ENCODE measurements around the gene TESK2.
"Not testable (repeated sequence)": the region's sequence is repeated elsewhere in the genome, so short reads cannot be mapped to it uniquely, and the experiment has no call there.

The TESK2 gene, protein sequence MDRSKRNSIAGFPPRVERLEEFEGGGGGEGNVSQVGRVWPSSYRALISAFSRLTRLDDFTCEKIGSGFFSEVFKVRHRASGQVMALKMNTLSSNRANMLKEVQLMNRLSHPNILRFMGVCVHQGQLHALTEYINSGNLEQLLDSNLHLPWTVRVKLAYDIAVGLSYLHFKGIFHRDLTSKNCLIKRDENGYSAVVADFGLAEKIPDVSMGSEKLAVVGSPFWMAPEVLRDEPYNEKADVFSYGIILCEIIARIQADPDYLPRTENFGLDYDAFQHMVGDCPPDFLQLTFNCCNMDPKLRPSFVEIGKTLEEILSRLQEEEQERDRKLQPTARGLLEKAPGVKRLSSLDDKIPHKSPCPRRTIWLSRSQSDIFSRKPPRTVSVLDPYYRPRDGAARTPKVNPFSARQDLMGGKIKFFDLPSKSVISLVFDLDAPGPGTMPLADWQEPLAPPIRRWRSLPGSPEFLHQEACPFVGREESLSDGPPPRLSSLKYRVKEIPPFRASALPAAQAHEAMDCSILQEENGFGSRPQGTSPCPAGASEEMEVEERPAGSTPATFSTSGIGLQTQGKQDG

DNA sequence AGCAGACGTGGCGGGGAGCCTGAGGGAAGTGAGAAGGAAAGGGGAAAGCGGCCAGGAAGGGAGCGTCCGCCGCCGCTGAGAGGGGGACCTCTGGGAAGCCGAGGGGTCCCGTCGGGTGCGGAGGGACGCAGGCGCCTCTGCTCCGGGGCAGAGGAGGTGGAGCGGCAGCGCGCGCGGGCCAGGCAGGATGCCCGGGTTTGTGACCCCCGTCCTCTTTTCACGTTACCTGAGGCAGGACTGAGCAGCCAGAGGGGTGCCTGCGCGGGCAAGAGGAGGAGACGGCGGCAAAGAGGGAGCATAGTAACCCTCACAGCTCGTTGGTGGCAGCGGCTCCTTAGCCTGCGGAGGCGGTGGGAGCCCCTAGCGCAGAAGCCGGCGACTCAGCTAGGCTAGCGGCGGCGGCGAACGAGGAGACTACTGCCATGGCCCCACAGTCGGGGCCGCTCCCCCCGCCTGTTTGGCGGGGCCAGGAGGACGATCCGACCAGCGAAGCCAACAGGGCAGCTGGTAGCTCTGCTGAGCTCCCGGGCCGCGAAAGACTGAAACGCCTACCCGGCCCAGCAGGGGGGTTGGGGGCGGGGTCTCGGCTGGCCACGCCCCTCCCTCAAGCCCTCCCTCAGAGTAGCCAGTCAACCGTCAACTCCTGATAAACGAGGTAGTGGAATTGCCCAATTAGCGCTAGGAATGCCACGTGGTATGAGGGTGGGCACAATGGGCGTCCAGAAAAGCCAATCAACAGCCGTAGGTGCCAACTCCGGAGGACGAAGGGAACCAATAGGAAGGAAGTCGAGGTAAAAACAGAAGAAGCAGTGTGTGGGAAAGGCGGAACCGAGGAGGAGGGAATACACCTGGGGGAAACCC lies at the start of gene TESK2:
Gene TESK2, minus strand, starts transcription at position 538 of the 861 bp plus-strand sequence. CDS start 33,378 bp downstream, outside the sequence.
- H3K9ac ChIP-seq (ENCODE audit: low read depth, low read length): peak within 1 kb of the TSS; percentile 47
- peak within 1 kb of the TSS; percentile 61 for H3K4me3 ChIP-seq (ENCODE audit: low read depth, low read length)
- H3K9me3 ChIP-seq (ENCODE audit: control insufficient read depth, insufficient read depth, low read length): no peaks in the 10 kb centered on the region
- peaks cover 4% of the 10 kb centered on the region for H3K4me1 ChIP-seq (ENCODE audit: control insufficient read depth, insufficient read depth, low read length)
- H3K36me3 ChIP-seq (ENCODE audit: control insufficient read depth, insufficient read depth, low read length): no peaks in the 10 kb centered on the region
- peaks cover 3% of the 10 kb centered on the region for H3K27me3 ChIP-seq (ENCODE audit: control insufficient read depth, insufficient read depth, low read length)

DNA sequence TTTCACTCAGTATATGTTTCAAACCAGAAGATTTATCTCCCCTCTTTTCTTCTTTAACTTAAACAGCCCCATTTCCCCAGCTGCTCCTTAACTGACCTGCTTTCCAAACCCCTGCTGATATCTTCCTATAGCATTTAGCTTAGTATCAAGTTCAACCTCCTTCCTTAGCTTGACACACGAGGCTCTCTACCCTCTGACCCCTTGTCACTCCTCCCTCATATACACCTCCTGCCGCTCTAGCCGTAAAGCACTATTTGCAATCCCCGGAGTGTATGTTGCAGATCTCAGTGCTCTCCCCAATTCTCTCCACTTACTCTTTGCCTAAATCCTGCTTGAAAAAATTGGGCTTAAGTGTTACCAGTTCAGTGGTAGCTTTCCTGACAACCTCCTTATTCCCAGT lies 45.9 kb upstream of the TESK2 start:
- H3K27me3 ChIP-seq (ENCODE audit: control insufficient read depth, insufficient read depth, low read length): no peaks in the 10 kb centered on the region
- no peaks in the 10 kb centered on the region for H3K36me3 ChIP-seq (ENCODE audit: control insufficient read depth, insufficient read depth, low read length)
- no peak overlapping the region for H3K4me3 ChIP-seq (ENCODE audit: low read depth, low read length)
- H3K4me1 ChIP-seq (ENCODE audit: control insufficient read depth, insufficient read depth, low read length): no peaks in the 10 kb centered on the region
- H3K9ac ChIP-seq (ENCODE audit: low read depth, low read length): no peak overlapping the region
- H3K9me3 ChIP-seq (ENCODE audit: control insufficient read depth, insufficient read depth, low read length): no peaks in the 10 kb centered on the region

DNA sequence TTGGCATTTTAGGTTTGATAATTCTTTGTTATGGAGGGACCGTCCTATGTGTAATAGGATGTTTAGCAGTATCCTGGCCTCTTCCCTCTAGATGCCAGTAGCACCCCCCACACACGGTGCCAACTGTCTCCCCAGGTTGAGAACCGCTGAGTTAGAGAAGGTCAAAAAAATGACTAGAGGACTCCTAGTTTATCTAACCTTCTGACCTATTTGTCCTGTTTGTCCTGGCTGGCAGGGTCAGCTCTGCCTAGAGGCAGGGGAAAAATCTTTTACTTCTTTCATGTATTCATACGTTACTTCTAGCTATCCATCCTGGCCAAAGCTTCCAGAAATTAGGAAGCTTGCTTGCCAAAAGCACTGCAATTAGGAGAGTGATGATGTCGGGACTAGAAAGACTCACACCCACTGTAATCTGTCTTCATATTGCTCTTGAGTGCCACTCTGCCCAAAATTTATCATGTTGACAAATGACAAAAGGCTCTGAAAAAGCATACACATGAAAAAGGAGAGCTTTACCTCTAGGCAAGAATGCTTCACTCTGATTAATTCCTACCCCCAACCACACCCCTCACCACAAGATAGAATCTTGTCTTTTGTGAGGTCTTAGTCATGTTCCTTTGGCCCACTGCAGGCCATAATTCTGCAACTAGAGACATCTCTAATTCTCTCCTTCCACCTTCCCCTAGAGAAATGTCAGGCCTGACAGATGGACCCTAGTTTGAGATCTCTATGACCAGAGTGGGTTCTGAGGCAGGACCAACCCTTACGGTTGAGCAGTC lies 45.2 kb upstream of the TESK2 start:
- no peaks in the 10 kb centered on the region for H3K36me3 ChIP-seq (ENCODE audit: control insufficient read depth, insufficient read depth, low read length)
- H3K9ac ChIP-seq (ENCODE audit: low read depth, low read length): no peak overlapping the region
- H3K9me3 ChIP-seq (ENCODE audit: control insufficient read depth, insufficient read depth, low read length): no peaks in the 10 kb centered on the region
- H3K4me3 ChIP-seq (ENCODE audit: low read depth, low read length): no peak overlapping the region
- no peaks in the 10 kb centered on the region for H3K4me1 ChIP-seq (ENCODE audit: control insufficient read depth, insufficient read depth, low read length)
- H3K27me3 ChIP-seq (ENCODE audit: control insufficient read depth, insufficient read depth, low read length): no peaks in the 10 kb centered on the region

DNA sequence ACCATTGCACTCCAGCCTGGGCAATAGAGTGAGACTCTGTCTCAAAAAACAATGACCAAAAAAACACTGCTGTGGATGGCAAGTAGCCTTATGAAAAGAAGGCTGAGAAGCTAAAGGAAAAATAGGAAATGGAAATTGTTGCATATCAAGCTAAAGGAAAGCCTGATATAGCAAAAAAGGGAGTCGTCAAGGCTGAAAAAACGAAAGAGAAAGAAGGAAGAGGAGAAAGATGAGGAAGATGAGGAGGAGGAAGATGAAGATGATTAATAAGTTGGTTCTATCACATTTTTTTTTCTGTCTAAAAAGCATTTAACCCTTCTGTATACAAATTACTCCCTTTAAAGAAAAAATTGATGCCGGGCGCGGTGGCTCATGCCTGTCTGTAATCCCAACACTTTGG lies 40.9 kb upstream of the TESK2 start:
- peaks cover 5% of the 10 kb centered on the region for H3K4me1 ChIP-seq (ENCODE audit: control insufficient read depth, insufficient read depth, low read length)

DNA sequence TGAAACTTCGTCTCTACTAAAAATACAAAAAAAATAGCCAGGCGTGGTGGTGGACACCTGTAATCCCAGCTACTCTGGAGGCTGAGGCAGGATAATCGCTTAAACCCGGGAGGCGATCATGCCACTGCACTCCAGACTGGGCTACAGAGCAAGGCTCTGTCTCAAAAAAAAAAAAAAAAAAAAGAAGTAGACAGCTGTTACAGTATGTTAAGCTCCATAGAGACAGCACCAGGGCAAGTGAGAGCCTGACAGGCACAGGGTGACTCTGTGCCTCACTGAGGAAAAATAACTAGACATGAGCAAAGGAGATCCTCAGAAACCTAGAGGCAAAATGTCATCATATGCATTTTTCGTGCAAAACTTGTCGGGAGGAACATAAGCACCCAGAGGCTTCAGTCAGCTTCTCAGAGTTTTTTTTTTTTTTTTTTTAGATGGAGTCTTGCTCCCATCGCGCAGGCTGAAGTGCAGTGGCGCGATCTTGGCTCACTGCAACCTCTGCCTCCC lies 39.7 kb upstream of the TESK2 start:
- Histone ChIP-seq H3K9ac (ENCODE audit: low read depth, low read length) (no peak overlapping the region), H3K36me3 (ENCODE audit: control insufficient read depth, insufficient read depth, low read length) (no peaks in the 10 kb centered on the region), H3K4me3 (ENCODE audit: low read depth, low read length) (no peak overlapping the region), H3K4me1 (ENCODE audit: control insufficient read depth, insufficient read depth, low read length) (peaks cover 5% of the 10 kb centered on the region), H3K9me3 (ENCODE audit: control insufficient read depth, insufficient read depth, low read length) (no peaks in the 10 kb centered on the region), H3K27me3 (ENCODE audit: control insufficient read depth, insufficient read depth, low read length) (no peaks in the 10 kb centered on the region)

More for the DNA sequence above, 40.9 kb upstream of the TESK2 start:
- no peaks in the 10 kb centered on the region for H3K9me3 ChIP-seq (ENCODE audit: control insufficient read depth, insufficient read depth, low read length)
- H3K36me3 ChIP-seq (ENCODE audit: control insufficient read depth, insufficient read depth, low read length): no peaks in the 10 kb centered on the region
- no peak overlapping the region for H3K9ac ChIP-seq (ENCODE audit: low read depth, low read length)
- H3K27me3 ChIP-seq (ENCODE audit: control insufficient read depth, insufficient read depth, low read length): no peaks in the 10 kb centered on the region
- no peak overlapping the region for H3K4me3 ChIP-seq (ENCODE audit: low read depth, low read length)

DNA sequence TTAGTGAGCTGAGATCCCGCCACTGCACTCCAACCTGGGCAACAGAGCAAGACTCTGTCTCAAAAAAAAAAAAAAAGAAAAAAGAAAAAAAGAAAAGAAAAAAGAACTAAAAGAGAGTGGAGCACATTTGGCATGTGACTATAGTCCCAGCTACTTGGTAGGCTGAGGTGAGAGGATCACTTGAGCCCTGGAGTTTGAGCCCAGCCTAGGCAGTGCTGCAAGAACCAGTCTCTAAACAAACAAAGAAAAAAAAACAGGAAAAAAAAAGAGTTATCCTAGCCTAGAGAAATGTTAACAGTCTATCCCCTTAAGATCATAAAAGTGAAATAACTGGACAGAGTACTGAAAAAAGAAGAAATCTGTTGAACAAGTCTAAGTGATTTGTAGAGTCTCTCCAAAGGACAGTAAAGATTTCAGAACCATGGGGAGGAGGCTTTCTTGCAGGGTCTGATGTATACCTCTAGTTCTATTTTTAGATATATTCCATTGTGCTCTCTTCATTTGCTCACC lies 35.2 kb upstream of the TESK2 start:
- peaks cover 2% of the 10 kb centered on the region for H3K36me3 ChIP-seq (ENCODE audit: control insufficient read depth, insufficient read depth, low read length)
- no peaks in the 10 kb centered on the region for H3K9me3 ChIP-seq (ENCODE audit: control insufficient read depth, insufficient read depth, low read length)
- H3K4me3 ChIP-seq (ENCODE audit: low read depth, low read length): no peak overlapping the region
- H3K9ac ChIP-seq (ENCODE audit: low read depth, low read length): no peak overlapping the region
- H3K4me1 ChIP-seq (ENCODE audit: control insufficient read depth, insufficient read depth, low read length): peaks cover 17% of the 10 kb centered on the region
- H3K27me3 ChIP-seq (ENCODE audit: control insufficient read depth, insufficient read depth, low read length): no peaks in the 10 kb centered on the region

DNA sequence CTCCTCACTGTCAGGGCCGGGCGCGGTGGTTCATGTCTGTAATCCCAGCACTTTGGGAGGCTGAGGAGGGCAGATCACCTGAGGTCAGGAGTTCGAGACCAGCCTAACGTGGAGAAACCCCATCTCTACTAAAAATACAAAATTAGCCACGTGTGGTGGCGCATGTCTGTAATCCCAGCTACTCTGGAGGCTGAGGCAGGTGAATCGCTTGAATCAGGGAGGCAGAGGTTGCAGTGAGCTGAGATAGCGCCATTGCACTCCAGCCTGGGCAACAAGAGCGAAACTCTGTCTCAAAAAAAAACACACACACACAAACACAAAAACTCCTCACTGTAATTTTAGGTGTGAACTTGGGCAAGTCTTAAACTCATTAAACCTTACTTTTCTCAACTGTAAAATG lies 33.0 kb upstream of the TESK2 start:
- H3K27me3 ChIP-seq (ENCODE audit: control insufficient read depth, insufficient read depth, low read length); H3K9ac ChIP-seq (ENCODE audit: low read depth, low read length); H3K36me3 ChIP-seq (ENCODE audit: control insufficient read depth, insufficient read depth, low read length); H3K4me3 ChIP-seq (ENCODE audit: low read depth, low read length); H3K9me3 ChIP-seq (ENCODE audit: control insufficient read depth, insufficient read depth, low read length): not testable (repeated sequence)
- H3K4me1 ChIP-seq (ENCODE audit: control insufficient read depth, insufficient read depth, low read length): peaks cover 17% of the 10 kb centered on the region

DNA sequence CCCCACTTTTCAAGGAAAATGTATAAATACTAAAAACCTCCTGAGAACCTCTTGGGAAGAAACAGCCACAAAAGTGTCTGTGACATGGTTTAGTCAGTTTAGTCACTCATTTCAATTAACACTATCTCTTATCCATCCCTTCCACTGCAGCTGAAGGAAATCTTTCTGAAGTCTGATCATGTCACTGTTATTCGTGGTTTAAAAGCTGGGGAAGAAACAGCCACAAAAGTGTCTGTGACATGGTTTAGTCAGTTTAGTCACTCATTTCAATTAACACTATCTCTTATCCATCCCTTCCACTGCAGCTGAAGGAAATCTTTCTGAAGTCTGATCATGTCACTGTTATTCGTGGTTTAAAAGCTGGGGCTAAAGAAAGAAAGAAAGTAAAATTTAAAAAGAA lies 32.6 kb upstream of the TESK2 start:
- H3K36me3 ChIP-seq (ENCODE audit: control insufficient read depth, insufficient read depth, low read length); H3K4me3 ChIP-seq (ENCODE audit: low read depth, low read length); H3K9ac ChIP-seq (ENCODE audit: low read depth, low read length); H3K9me3 ChIP-seq (ENCODE audit: control insufficient read depth, insufficient read depth, low read length); H3K27me3 ChIP-seq (ENCODE audit: control insufficient read depth, insufficient read depth, low read length): not testable (repeated sequence)
- peaks cover 17% of the 10 kb centered on the region for H3K4me1 ChIP-seq (ENCODE audit: control insufficient read depth, insufficient read depth, low read length)

DNA sequence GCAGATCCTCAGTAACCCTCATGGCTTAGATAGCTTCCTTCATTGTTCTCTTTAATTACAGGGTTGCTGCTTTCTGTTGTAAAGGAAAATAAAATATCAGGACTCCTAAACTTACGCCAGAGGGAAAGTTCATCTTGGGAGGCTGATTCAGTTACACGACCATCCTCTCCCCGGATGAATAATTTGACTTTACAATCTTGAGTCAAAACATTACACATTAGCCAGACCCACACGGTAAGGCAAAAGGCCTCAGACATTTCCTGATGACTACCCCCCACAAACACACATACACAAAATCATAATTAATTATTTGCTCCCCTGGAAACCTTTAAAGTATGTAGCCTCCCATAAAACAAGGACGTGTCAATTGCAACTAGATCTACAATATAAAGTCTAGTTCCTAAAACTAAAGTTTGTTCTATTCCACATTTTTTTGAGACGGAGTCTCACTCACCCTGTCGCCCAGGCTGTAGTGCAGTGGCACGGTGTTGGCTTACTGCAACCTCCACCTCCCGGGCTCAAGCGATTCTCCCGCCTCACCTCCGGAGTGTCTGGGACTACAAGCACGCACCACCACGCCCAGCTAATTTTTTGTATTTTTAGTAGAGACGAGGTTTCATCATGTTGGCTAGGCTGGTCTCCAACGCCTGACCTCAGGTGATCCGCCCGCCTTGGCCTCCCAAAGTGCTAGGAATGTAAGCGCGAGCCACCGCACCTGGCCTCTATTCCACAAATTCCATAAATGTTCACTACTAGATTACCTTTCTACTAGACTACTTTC lies 31.6 kb upstream of the TESK2 start:
- peak overlapping the region; percentile 89 for H3K9ac ChIP-seq (ENCODE audit: low read depth, low read length)
- H3K36me3 ChIP-seq (ENCODE audit: control insufficient read depth, insufficient read depth, low read length): peaks cover 8% of the 10 kb centered on the region
- H3K4me1 ChIP-seq (ENCODE audit: control insufficient read depth, insufficient read depth, low read length): peaks cover 12% of the 10 kb centered on the region
- no peaks in the 10 kb centered on the region for H3K27me3 ChIP-seq (ENCODE audit: control insufficient read depth, insufficient read depth, low read length)
- no peaks in the 10 kb centered on the region for H3K9me3 ChIP-seq (ENCODE audit: control insufficient read depth, insufficient read depth, low read length)
- peak overlapping the region; percentile 96 for H3K4me3 ChIP-seq (ENCODE audit: low read depth, low read length)

DNA sequence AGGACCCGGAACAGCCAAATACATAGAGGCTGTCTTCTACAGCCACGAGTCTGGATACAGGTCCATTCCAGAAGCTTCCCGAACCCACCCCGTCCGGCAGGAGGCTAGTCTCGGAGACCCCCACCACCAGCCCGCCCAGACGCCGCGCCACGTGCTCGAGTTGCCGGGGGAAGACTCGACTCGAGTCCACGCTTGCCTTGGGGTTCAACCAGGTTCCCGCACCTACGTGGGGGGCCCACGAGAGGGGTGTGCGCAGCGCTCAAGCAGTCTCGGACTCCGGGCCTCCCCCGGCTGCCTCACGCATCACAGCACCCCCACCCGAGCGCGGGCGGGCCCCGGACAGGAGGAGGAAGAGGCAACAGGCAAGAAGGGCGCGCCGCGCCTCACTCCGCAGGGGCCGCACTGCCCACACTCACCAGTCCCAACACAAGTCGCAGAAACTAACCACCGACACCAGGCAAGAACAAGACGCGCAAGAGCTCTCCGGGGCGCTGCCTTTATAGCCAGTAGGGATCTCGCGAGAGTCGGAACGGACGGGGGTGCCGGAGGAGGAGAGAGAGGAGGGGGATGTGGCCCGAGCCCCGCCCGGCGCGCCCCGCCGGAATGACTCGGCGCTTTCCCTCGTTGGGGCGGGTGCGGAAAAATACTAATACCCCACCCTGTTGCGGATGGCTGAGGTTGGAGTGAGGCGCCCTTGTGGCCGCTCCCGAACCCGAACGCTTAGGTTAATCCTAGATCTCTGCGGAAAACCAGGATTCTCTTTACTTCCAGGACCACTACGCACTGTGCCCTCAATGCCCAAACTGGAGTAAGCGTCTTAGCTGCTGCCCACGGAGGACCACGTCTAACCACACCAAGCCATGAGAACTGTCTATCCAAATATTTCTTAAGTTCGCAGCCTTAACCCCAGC lies 30.7 kb upstream of the TESK2 start, which contains the start of gene PRDX1:
Gene PRDX1, minus strand, starts transcription at position 472 of the 911 bp plus-strand sequence. CDS start 2,841 bp downstream, outside the sequence.
- no peaks in the 10 kb centered on the region for H3K27me3 ChIP-seq (ENCODE audit: control insufficient read depth, insufficient read depth, low read length)
- H3K4me3 ChIP-seq (ENCODE audit: low read depth, low read length): peak within 1 kb of the TSS; percentile 96
- peak within 1 kb of the TSS; percentile 98 for H3K9ac ChIP-seq (ENCODE audit: low read depth, low read length)
- H3K36me3 ChIP-seq (ENCODE audit: control insufficient read depth, insufficient read depth, low read length): peaks cover 16% of the 10 kb centered on the region
- H3K9me3 ChIP-seq (ENCODE audit: control insufficient read depth, insufficient read depth, low read length): no peaks in the 10 kb centered on the region
- peaks cover 12% of the 10 kb centered on the region for H3K4me1 ChIP-seq (ENCODE audit: control insufficient read depth, insufficient read depth, low read length)

Measured in iPS-15b (cell line).